ENCODE data around the gene C5orf58. TPM values are rescaled to one million over a fixed set of nuclear protein-coding genes. Genes with fewer than 3 reads are reported as not detected.

The C5orf58 gene
- total RNA-seq, 1 donor from 2014 or later = not detected

GRCh38 chr5:170252109-170252508 lies 19.3 kb downstream of the C5orf58 start:
- Histone ChIP-seq H3K36me3 (ENCODE audit: insufficient read depth, low read length) (no peaks in the 10 kb centered on the region), H3K4me2 (ENCODE audit: low read length) (no peak overlapping the region), H3K79me2 (ENCODE audit: insufficient read depth, low read length) (no peaks in the 10 kb centered on the region), H4K20me1 (ENCODE audit: insufficient read depth, low read length) (no peaks in the 10 kb centered on the region), H3K27me3 (ENCODE audit: insufficient read depth, low read length) (peaks cover 23% of the 10 kb centered on the region), H3K9me3 (ENCODE audit: insufficient read depth, low read depth, low read length) (no peaks in the 10 kb centered on the region), H3K4me3 (ENCODE audit: insufficient read depth, low read depth, low read length) (no peak overlapping the region), H3K9ac (ENCODE audit: low read length) (no peak overlapping the region), H2AFZ (ENCODE audit: low read depth, low read length) (no peak overlapping the region), H3K4me1 (ENCODE audit: insufficient read depth, low read length) (no peaks in the 10 kb centered on the region), H3K27ac (ENCODE audit: low read depth, low read length) (no peak overlapping the region)
- no peak overlapping the region for H3K4me3 Mint-ChIP-seq (ENCODE audit: unreplicated experiment)
- peaks cover 10% of the 10 kb centered on the region for H3K27me3 Mint-ChIP-seq (ENCODE audit: low read depth, unreplicated experiment)
- DNase-seq (ENCODE audit: low read depth) (no peak), FAIRE-seq (no peak)
- no peaks in the 10 kb centered on the region for H3K9me3 Mint-ChIP-seq (ENCODE audit: unreplicated experiment)
- H3K4me1 Mint-ChIP-seq (ENCODE audit: low read depth, unreplicated experiment) = peaks cover 6% of the 10 kb centered on the region
- no peaks in the 10 kb centered on the region for H3K36me3 Mint-ChIP-seq (ENCODE audit: low read depth, unreplicated experiment)
- TF ChIP-seq EZH2 (IDR thresholded peaks at IDR 0.05; ENCODE audit: insufficient read depth, low read length) = no peak
- no peak for TF ChIP-seq CTCF (IDR thresholded peaks at IDR 0.05; ENCODE audit: insufficient read depth, low read depth, low read length)
- no peak overlapping the region for H3K27ac Mint-ChIP-seq (ENCODE audit: unreplicated experiment)

GRCh38 chr5:170252720-170253350 lies 20.1 kb downstream of the C5orf58 start:
- no peaks in the 10 kb centered on the region for H3K9me3 Mint-ChIP-seq (ENCODE audit: unreplicated experiment)
- Histone ChIP-seq H3K36me3 (ENCODE audit: insufficient read depth, low read length) (no peaks in the 10 kb centered on the region), H3K9me3 (ENCODE audit: insufficient read depth, low read depth, low read length) (no peaks in the 10 kb centered on the region), H4K20me1 (ENCODE audit: insufficient read depth, low read length) (no peaks in the 10 kb centered on the region), H3K4me1 (ENCODE audit: insufficient read depth, low read length) (no peaks in the 10 kb centered on the region), H3K27me3 (ENCODE audit: insufficient read depth, low read length) (peaks cover 23% of the 10 kb centered on the region), H3K4me2 (ENCODE audit: low read length) (no peak overlapping the region), H3K79me2 (ENCODE audit: insufficient read depth, low read length) (no peaks in the 10 kb centered on the region), H3K4me3 (ENCODE audit: insufficient read depth, low read depth, low read length) (no peak overlapping the region), H3K9ac (ENCODE audit: low read length) (no peak overlapping the region), H2AFZ (ENCODE audit: low read depth, low read length) (no peak overlapping the region), H3K27ac (ENCODE audit: low read depth, low read length) (no peak overlapping the region)
- no peak overlapping the region for H3K4me3 Mint-ChIP-seq (ENCODE audit: unreplicated experiment)
- H3K27ac Mint-ChIP-seq (ENCODE audit: unreplicated experiment) = no peak overlapping the region
- H3K36me3 Mint-ChIP-seq (ENCODE audit: low read depth, unreplicated experiment) = no peaks in the 10 kb centered on the region
- TF ChIP-seq EZH2 (IDR thresholded peaks at IDR 0.05; ENCODE audit: insufficient read depth, low read length) (no peak), CTCF (IDR thresholded peaks at IDR 0.05; ENCODE audit: insufficient read depth, low read depth, low read length) (no peak)
- DNase-seq (ENCODE audit: low read depth) (no peak), FAIRE-seq (no peak)
- peaks cover 6% of the 10 kb centered on the region for H3K4me1 Mint-ChIP-seq (ENCODE audit: low read depth, unreplicated experiment)
- H3K27me3 Mint-ChIP-seq (ENCODE audit: low read depth, unreplicated experiment) = peaks cover 11% of the 10 kb centered on the region

GRCh38 chr5:170254056-170254455 lies 21.3 kb downstream of the C5orf58 start:
- H3K9ac ChIP-seq (ENCODE audit: low read length) = no peak overlapping the region
- no peak overlapping the region for H3K27ac Mint-ChIP-seq (ENCODE audit: unreplicated experiment)
- H3K36me3 Mint-ChIP-seq (ENCODE audit: low read depth, unreplicated experiment) = no peaks in the 10 kb centered on the region
- peaks cover 11% of the 10 kb centered on the region for H3K27me3 Mint-ChIP-seq (ENCODE audit: low read depth, unreplicated experiment)
- no peak overlapping the region for H3K4me3 Mint-ChIP-seq (ENCODE audit: unreplicated experiment)
- peaks cover 23% of the 10 kb centered on the region for H3K27me3 ChIP-seq (ENCODE audit: insufficient read depth, low read length)
- H3K79me2 ChIP-seq (ENCODE audit: insufficient read depth, low read length) = no peaks in the 10 kb centered on the region
- no peak overlapping the region for H3K27ac ChIP-seq (ENCODE audit: low read depth, low read length)
- H3K4me3 ChIP-seq (ENCODE audit: insufficient read depth, low read depth, low read length) = no peak overlapping the region
- no peaks in the 10 kb centered on the region for H3K36me3 ChIP-seq (ENCODE audit: insufficient read depth, low read length)
- H3K4me1 ChIP-seq (ENCODE audit: insufficient read depth, low read length) = no peaks in the 10 kb centered on the region
- FAIRE-seq = no peak
- no peaks in the 10 kb centered on the region for H3K9me3 Mint-ChIP-seq (ENCODE audit: unreplicated experiment)
- H3K9me3 ChIP-seq (ENCODE audit: insufficient read depth, low read depth, low read length) = no peaks in the 10 kb centered on the region
- H2AFZ ChIP-seq (ENCODE audit: low read depth, low read length) = no peak overlapping the region
- TF ChIP-seq CTCF (IDR thresholded peaks at IDR 0.05; ENCODE audit: insufficient read depth, low read depth, low read length) (no peak), EZH2 (IDR thresholded peaks at IDR 0.05; ENCODE audit: insufficient read depth, low read length) (no peak)
- no peak overlapping the region for H3K4me2 ChIP-seq (ENCODE audit: low read length)
- H4K20me1 ChIP-seq (ENCODE audit: insufficient read depth, low read length) = no peaks in the 10 kb centered on the region
- no peak for DNase-seq (ENCODE audit: low read depth)
- no peaks in the 10 kb centered on the region for H3K4me1 Mint-ChIP-seq (ENCODE audit: low read depth, unreplicated experiment)
